HPDE6-E6E7 (cell line): ENCODE data around the gene REEP5.

ENCODE experiments used
- DNase-seq: peaks from one replicate; pipeline ENCODE4 v3.0.0; 2011; ENCODE audit warnings: missing footprints; ENCODE audit errors: extremely low spot score

Gene REEP5

DNA sequence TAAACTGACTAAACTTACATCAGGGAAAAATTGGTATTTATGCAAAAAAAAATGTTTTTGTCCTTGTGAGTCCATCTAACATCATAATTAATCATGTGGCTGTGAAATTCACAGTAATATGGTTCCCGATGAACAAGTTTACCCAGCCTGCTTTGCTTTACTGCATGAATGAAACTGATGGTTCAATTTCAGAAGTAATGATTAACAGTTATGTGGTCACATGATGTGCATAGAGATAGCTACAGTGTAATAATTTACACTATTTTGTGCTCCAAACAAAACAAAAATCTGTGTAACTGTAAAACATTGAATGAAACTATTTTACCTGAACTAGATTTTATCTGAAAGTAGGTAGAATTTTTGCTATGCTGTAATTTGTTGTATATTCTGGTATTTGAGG is 77.5 kb downstream of the REEP5 start:
- DNase-seq: no peak

DNA sequence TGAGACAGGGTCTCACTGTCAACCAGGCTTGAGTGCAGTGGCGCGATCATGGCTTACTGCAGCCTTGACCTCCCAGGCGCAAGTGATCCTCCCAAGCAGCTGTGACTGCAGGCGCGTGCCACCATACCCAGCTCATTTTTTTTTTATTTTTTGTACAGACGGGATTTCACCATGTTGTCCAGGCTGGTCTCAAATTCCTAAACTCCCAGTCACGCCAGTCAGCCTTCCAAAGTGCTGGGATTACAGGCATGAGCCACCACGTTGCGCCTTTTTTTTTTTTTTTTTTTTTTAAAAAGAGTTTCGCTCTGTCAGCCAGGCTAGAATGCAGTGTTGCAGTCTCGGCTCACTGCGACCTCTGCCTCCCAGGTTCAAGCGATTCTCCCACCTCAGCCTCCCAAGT is 88.1 kb downstream of the REEP5 start:
- DNase-seq: no peak

DNA sequence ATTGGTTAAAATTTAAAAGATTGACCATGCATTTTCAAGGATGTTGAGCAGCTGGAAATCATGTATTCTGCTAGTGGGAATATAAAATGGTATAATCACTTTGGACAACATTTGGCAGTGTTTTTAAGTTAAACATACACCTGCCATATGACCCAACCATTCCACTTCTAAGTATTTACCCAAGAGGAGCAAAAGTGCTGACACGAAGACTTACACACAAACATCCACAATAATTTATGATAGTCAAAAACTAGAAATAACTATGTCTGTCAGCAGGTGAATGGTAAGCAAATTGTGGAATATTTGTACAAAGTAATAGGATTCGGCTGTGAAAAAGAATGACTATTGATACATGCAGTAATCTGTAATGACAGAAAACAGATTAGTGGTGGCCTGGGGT is 91.6 kb downstream of the REEP5 start:
- DNase-seq: no peak
